ENCODE results near the gene ZNF608.

ZNF608 gene

DNA sequence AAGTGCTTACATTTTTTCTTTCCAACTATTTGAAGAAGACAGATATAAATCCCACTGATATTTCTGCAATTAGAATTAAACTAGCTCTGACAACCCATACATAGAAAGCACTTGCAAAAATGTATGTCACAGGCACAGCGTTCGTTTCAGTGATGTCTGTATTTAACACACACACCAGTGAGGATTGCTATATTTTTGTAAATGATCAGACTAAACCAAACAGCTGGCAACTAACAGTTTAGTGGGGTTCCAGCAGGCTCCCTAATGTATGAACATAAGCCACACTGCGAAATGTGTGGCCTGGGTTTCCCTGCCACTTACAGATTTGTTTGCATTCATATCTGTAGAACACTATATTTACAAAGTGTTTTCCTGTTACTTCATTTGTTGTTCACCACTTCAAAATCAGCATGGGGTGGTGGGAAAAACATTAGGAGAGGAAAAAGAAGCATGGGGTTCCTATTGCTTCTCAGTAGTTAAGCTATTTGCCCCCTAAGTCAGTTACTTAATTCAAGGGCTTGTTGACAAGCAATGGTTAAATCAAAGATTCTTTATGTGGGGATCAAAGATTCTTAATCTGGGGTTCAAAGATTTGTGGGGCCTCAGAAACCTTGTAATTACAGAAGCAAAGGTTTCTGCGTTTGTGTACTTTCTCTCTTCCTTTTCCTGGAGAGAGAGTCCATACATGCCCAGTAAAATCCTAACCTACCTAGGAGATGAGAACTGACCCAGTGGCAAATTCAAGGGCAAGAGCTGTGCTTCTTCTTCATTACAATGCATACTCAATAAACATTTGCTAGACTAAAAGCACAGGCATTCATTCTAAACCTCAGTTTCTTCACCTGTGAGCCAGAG lies 27.1 kb downstream of the ZNF608 start:
- DNase-seq (ENCODE audit: low read depth), result no peak

DNA sequence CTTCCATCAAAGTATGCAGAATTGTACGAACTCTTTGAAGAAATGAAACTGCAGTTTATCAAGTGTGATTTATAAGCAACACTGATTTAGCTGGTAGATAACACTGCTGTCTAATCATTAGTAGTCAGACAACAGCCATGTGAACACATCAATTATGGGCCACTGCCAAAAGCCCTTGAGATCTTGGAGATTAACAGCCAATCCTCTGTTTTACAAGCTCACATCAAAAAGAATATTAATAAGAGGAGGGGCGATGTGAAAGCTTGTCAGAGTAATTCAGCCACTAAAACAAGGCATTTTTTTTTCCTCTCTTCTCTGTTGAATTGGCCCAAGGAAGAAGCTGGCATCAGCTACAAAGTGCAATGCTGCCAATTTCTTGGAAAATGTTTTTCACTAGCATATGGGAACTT lies 28.1 kb downstream of the ZNF608 start:
- DNase-seq (ENCODE audit: low read depth), result no peak

DNA sequence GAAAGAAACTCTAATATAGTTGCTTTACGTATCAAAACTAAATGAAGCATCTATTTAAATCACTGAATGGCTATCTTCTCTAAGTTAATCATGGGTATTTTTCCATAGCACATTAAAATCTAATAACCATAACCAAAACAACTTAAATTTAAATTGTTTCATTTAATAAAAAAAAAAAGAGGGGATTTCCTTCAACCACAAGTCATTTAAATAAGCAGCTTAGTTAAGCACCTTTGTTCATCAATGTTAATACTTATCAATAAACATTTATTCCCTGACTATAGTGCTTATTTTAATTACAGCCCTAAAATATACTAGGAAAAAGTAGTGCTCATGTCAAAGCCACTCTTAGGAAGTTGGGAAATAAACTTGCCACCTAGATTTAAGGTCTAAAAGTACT lies 30.3 kb downstream of the ZNF608 start:
- DNase-seq (ENCODE audit: low read depth), result no peak

DNA sequence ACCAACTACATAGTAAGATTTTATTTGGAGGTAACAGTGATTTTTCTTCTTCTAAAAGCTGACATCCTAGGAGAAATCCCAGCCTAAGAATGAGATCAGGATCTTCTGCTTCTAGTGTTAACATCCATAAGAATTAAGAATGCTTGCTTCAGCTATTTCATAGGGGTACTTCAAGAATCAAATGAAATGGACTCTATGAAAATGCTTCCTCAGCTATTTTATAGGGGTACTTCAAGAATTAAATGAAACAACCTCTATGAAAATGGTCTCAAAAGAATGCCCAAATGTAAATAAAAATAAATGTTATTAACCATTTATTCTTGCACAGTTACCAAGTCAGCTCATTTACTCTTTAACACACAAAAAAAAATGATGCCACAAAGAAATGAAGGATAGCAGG lies 31.5 kb downstream of the ZNF608 start:
- DNase-seq (ENCODE audit: low read depth), result no peak

DNA sequence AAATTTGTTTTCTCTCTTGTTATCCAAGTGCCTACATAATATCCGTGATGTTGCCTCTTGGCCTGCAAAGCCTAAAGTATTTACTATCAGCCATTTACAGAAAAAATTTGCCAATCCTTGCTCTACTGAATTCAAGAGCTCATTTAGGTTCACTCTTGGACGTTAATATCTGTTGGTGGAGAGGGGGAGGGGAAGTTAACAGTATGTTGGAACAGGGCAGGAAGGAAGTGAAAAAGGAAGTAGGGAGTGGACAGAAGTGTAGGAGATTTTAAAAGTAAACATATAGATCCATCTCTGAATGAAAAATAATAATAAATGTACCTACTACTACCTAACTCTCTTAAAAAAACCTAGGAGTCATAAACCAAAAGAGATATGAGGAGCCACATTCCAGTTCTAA lies 32.8 kb downstream of the ZNF608 start:
- no peak for DNase-seq (ENCODE audit: low read depth)

DNA sequence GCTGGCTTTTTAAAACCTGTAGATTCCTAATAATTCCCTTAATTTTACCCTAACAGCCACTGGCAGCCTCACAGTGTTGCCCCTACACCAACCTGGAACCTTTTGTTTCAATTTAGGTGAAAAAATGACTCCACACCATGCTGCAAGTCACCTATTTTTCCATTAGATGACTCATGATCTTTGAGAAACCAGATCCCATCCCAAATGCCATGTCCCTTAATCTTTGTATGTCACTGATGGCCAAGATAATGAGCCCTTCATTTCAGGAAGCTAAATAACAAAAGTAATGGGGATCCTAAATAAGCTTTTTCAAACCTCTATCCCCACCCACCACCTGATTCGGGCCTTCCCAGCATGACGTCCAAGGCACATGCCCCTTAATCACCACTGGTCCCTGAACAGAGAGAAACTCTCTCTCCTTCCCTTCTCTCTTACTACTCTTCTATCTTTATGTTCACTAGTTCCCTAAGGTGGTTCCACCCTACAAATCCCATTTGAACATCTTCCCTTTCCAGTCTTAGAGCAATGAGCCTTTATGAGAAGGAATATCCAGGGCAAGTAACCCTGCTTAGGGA lies 33.6 kb downstream of the ZNF608 start:
- no peak for DNase-seq (ENCODE audit: low read depth)

DNA sequence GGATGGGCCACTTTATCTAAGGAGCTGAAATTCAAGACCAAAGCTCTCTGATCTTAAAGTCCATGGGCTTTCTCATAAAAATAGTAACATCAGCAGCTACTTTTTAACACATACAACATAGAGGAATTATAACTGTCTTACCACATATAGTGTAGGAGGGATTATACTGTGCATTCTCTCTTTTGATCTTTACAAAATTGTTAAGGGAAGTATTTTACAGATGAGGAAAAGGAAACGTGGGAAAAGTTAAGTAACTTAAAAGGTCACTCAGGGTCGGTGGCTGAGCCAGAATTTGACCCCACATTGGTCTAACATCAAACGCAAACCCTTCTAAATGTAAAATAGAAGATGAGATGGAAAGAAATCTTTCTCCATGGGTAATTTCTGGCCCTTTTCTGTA lies 38.4 kb downstream of the ZNF608 start:
- no peak for DNase-seq (ENCODE audit: low read depth)

DNA sequence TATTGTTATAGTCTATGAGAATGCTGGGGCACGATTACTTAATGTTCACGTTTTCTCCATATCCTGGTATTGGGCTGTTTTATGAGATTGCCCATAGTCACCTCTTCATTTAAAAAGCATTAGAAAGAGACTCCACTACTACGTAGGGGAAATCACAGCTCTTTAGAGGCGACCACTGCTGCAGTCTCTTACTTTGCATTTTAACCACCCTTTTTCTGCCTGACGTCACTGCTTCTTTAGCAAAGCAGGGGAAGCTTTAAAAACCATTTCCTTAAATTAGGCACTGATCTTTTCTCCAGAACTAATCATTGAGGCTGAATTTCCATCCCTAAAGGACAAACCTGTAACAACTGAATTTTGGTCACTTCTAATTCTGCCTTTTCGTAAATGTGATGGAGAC lies 38.9 kb downstream of the ZNF608 start:
- DNase-seq (ENCODE audit: low read depth), result no peak

DNA sequence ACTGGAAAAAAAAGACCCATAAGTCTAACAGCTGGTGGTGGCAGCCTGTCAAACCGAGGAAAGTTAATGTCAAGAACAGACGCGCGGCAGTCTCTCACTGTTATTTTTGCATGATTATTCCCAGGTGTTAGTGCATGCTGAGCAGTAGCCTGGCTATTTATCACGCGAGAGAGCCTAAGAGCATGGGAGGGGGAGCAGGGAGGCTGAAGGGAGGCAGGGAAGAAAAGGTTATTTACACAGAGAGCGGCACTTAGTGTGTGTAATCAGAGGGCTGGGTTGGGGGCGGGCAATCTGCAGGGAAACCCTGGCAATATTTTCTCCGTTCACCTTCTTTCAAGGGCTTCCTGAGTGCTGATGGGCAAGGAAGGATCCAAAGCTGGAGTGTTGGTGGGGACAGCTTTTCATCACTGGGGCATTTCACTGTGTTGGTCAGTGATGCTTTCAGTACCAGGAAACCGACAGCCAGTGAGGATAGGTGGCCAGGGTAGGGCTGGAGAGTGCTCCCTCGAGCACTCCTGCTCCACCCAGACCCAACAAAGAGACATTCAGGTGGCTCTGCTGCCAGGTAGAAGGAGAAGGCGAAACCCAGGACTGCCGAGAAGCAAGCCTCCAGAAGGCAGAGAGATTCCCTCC lies 39.6 kb downstream of the ZNF608 start:
- no peak for DNase-seq (ENCODE audit: low read depth)

DNA sequence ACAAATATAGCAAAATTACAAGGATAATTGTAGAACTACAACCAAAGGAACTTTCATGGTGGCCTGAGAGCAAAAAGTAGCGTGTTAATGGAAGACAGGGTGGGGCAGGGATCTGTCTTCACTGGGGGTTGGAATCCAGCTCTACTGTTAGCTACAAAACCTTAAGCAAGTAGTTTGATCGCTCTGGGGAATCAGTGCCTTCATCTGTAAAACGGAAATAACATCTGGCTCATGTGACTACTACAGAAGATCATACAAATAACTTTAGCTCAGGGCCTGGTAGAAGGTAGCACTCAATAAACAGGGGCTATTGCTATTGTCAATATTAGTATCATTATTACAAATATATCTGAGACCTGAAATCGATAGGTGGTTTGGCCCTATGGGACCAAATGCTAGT lies 40.4 kb downstream of the ZNF608 start:
- DNase-seq (ENCODE audit: low read depth), result no peak

DNA sequence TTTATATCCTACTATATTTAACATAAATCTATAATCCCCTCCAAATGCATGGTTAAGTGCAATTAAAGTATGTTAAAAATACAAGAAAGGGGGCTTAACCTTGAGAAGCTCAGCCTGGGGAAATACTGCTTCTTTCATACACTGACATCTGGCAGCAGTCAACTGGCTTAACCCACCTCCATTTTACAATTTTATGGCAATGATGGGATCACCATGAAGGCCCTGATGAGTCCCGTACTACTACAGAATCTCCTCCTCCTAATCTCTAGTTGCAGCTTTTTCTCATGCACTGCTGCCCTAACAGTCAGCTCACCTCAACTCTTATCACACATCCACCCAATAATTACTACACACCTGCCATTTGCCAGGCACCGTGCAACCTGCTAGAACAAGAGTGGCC lies 40.9 kb downstream of the ZNF608 start:
- DNase-seq (ENCODE audit: low read depth), result no peak

DNA sequence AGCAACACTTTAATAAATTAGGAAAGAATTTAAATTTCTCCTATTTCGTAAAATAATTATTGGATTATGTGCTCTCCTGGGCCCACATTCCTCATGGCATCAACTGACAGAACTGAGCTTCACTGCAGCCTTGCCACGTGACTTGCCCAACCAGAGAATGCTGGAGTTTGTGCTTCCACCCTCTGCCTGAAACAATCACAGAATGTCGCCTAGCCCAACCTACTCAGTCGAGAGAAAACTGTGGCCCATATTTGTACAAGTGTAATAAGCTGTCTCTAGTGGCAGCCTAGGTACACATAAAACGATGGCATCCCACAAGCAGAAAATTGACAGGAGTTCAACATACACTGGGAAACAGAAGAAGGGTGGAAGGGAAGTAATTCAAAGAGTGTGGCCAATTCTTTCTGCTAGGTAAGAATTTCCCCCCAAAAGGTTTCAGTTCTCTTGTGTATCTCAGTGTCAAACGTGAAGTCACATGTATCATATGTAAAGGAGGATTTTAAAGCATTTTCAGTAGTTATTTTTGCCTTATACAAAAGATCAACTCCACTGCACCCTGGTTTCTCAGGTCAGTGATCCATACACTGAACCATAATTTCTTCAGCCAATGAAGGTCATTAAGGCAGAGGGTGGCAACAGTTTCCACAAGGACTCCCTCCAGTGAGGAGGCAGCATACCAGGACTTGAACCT lies 41.7 kb downstream of the ZNF608 start:
- no peak for DNase-seq (ENCODE audit: low read depth)

DNA sequence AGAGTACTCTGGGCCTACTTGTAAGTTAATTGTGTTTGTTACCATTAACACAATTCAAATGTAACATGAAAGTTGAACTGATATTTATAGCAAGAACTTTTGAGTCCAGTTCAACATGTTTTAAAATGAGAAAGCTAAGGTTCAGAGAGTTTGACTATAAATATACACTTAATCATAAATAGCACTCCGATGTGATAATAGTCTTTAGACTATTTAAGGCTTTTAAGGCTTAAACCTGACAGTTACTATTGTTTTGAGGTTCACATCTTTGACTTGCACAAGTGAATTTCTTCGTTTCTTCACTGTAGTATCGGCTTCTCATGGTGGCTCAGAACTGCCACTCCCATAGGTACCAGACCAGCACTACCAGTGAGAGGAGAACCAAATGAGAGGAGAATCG lies 42.4 kb downstream of the ZNF608 start:
- DNase-seq (ENCODE audit: low read depth), result no peak

DNA sequence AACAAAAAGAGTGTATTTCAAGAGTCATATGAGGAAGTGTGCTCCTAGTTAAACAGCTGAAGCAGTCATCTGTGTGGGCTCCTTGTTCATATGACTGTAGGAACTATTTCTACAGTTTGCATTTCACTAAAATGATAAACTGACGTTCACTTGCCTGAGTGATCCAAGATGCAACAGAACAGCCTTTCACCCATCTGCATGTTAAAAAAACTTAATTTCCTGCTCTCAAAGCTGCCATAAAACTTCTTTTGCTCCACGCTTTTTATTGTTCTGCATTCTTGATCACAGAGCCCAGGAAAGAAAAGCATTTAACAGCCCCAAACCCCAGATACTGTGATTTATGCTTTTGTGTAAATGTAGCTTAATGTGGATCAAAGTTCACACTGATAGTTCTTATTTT lies 43.9 kb downstream of the ZNF608 start:
- DNase-seq (ENCODE audit: low read depth), result no peak

DNA sequence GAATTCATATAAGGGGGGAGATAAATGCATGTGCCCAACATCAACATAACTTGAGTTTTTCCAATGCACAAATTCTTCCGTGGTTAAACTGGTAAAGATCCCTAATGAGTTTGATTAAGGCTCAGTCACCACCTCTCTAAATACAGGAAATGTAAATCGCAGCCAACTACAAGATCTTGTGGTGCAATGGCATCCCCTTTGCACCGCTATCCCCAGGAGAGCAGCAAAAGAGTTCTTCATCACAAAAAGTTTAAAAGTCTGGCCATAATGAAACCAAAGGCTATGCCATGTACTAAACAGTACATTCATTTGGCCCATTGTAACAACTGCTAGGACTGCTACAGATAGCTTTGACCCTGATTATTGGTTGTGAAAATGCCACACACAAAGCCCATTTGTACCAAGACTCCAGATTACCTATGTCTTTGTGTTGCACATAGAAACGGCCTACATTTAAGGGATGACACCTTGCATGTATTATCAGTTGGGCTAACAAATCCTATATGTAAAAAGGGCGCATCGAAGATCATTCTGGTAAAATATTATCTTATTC lies 44.5 kb downstream of the ZNF608 start:
- no peak for DNase-seq (ENCODE audit: low read depth)

DNA sequence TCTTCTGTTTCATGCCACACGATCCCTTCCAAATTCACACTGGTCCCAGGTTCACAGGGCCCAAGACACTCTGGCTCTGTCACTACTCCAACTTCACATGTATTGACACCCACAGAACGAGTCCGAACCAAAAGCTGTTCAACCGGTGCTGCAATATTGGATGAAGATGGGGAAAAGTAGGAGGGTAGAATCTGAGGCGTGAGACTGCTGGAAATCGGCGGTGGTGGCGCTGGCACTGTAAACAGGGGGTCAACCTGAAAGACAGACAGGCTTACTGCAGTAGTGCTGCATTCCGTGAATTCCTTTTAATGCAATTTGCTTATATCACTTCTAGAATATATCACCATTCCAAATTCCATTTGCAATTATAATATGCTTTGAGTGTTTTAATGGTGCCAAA lies 45.4 kb downstream of the ZNF608 start:
- no peak for DNase-seq (ENCODE audit: low read depth)

DNA sequence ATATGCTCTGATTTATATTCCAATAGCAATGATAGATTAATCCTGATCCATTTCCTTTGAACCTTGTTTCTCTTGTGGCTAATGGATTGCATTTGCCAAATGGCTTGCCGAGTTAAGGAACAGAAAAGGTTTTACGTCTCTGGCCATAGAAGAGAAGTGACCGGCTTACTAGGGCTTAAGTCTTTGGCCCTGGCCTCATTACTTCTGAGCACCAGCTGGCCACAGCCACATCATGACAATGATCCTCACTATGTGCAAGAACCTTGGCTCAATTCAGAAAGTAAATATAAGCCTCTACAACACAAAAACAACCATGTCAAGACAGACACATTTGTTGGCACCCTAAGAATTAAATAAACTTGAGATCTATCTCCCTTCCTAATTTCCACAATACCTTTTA lies 46.1 kb downstream of the ZNF608 start:
- no peak for DNase-seq (ENCODE audit: low read depth)

DNA sequence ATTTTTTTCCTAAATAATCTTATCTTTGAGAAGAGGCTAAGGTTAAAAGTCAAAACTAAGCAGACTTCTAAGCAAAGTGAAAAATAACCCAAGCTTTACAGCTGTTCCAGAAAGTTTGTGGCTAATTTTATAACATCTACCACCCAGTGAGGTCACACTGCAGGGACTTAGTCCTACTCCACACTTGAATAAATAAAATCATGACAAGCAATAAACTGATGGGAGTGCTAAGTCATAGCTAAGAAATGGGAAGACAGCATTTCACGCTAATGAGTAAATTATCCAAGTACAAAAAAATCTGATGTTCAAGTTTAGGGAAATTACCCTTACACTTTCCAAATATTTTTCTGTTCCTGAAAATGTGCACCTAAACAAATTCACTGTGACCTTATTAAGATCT lies 47.7 kb downstream of the ZNF608 start:
- DNase-seq (ENCODE audit: low read depth), result no peak

DNA sequence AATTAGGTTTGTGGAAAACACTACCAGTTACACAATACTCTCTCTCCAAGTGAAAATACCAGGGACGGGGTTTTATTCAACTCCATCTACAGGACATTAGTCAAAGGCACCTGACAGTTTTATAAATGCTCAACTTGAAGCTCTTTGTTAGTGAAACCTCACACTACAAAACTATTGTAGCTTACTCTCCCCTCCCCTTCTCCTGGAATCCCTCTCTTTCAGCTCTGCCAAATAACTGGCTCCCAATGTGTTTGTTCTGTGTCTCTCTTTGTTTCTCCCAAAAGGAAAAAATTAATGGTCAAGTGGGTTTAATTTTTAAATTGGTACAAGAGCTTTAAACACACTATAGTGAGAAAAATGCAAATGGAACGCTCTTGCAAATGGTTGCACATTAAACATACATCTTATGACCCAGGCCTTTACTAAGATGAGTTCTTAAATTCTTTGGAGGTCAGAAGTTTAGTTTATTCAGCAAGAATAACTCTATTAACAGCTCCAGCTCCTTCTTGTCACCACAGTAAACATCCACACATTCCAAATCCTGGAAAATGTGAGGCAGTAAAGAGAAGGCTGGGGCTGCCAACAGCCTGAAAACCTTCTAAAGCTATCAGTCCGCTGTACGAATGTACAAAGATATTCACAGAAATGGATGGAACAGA lies 48.4 kb downstream of the ZNF608 start:
- DNase-seq (ENCODE audit: low read depth), result no peak

DNA sequence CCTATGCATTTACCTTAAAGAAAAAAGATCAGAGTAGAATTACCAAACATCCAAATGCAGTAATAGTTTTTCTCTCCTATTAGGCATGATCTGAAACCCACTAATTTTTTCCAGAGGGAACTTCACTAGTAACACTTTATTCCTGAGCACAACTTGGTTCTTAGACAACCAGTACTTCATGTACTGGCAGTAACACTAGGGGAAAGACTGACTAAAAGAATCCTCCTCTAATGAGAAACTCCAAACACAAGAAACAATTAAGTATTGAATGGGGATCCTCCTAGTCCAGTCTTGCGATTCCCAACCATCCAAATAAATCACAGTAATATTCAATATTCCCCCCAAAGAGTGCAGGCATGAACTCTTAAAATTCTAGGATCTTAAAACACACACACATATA lies 48.9 kb downstream of the ZNF608 start:
- no peak for DNase-seq (ENCODE audit: low read depth)

DNA sequence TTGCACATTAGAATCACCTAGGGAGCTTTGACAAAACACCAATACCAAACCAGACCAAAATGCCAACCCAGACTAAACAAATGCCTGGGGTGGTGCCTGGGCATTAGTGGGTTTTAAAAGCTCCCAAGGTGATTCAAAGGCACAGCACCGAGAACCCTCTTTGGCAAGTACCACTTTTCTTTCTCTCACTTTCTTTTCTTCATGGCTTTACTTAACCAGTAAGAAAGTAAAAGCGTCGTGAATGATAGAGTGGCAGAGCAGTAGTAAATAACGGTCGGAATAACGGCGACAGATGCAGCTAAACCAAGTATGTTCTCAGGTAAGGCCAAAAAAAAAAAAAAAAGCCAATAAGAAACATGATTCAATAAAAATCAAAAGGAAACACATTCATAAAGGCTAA lies 49.5 kb downstream of the ZNF608 start:
- no peak for DNase-seq (ENCODE audit: low read depth)
